Transverse colon (tissue), 4 donors: ENCODE results near the gene RBM23. TPM values are rescaled to one million over a fixed set of nuclear protein-coding genes. Genes with fewer than 3 reads are reported as not detected.
"Not testable (repeated sequence)": the region's sequence is repeated elsewhere in the genome, so short reads cannot be mapped to it uniquely, and the experiment has no call there.

ENCODE experiments used
- DNase-seq: peaks from one replicate; pipeline ENCODE4 v3.0.0-alpha.2; 2019
- H3K27ac ChIP-seq, 4 donors: fragments of 200-600 bp; sonication (generic); 2 replicates each; pipeline ENCODE4 v1.5.1; 2016 to 2018; ENCODE audit warnings: inconsistent platforms in 4 of 4
- H3K27me3 ChIP-seq: fragments of 200-600 bp; sonication (generic); 2 replicates; pipeline ENCODE4 v1.5.1; 2017; ENCODE audit warnings: inconsistent platforms
- H3K36me3 ChIP-seq, 4 donors: fragments of 200-600 bp; sonication (generic); 2 replicates each; pipeline ENCODE4 v1.5.1; 2017 to 2019; ENCODE audit warnings: inconsistent platforms in 4 of 4
- H3K4me1 ChIP-seq, 4 donors: fragments of 200-600 bp; sonication (generic); 2 replicates each; pipeline ENCODE4 v1.5.1; 2017 to 2020; ENCODE audit warnings: inconsistent platforms in 4 of 4
- H3K4me3 ChIP-seq, 4 donors: fragments of 200-600 bp; sonication (generic); 1 replicate in 1 of 4; 2 replicates in 3 of 4; pipeline versions ENCODE4 v1.5.1 to v1.6.1; 2017 to 2019; ENCODE audit warnings: inconsistent platforms in 4 of 4
- H3K9me3 ChIP-seq, 2 donors: fragments of 200-600 bp; sonication (generic); 2 replicates each; pipeline ENCODE4 v1.5.1; 2017 to 2019; ENCODE audit warnings: inconsistent platforms in 2 of 2
- EP300 ChIP-seq: sonication (generic); formaldehyde crosslinking; IDR thresholded peaks from one replicate; pipeline ENCODE4 v1.6.1; 2017; ENCODE audit warnings: antibody characterized with exemption, low read depth
- POLR2A ChIP-seq: fragments of 450-650 bp; IDR thresholded peaks from one replicate; pipeline ENCODE4 v1.6.1; 2016; ENCODE audit warnings: antibody characterized with exemption, mild to moderate bottlenecking, moderate library complexity
- POLR2AphosphoS5 ChIP-seq, 3 donors: sonication (generic); formaldehyde crosslinking; IDR thresholded peaks; one replicate each; pipeline ENCODE4 v1.6.1; 2016; ENCODE audit warnings: antibody characterized with exemption in 3 of 3
- WGBS, 2 donors: methylation state at CpG; one replicate each; pipeline ENCODE4 v1.1.5; 2018; ENCODE audit warnings: low coverage in 1 of 2; 5-methylcytosine and 5-hydroxymethylcytosine counted together
- in situ Hi-C, 4 donors: fragments of 200-750 bp; cut with MboI; loops; one replicate each; pipeline versions ENCODE4 v1.15.0 to v1.15.1; 2017; ENCODE audit warnings: low sequenced_read_pairs in 3 of 4, low pct_ligation_motif_present in 1 of 4, low pct_unique_long_range_greater_than_20kb in 1 of 4
- intact Hi-C: fragments of 100-400 bp; cut with DNase I; formaldehyde crosslinking; loops from one replicate; pipeline ENCODE4 v1.15.1; 2023; ENCODE audit warnings: low total_unique reads
- total RNA-seq, 4 donors: library from RNA; depleted of rRNA; stranded (reverse); fragments of >200 nt; gene quantifications; one replicate each; pipeline ENCODE4 v1.1.0, GENCODE V29; 2016
- TF ChIP-seq, protein P1 (sequence below), 5 experiments: fragments of 200-600 bp in 3 of 5; fragments of 450-650 bp in 2 of 5; sonication (generic) in 3 of 5; IDR thresholded peaks; 1 replicate in 2 of 5; 2 replicates in 3 of 5; pipeline ENCODE4 v1.5.1; 2016 to 2017; ENCODE audit warnings: antibody characterized with exemption in 5 of 5, inconsistent platforms in 3 of 5, mild to moderate bottlenecking in 2 of 5, moderate library complexity in 1 of 5

The RBM23 gene
- total RNA-seq, 4 donors from 2014 or later, result 96.4 to 186 (median 114) TPM

DNA sequence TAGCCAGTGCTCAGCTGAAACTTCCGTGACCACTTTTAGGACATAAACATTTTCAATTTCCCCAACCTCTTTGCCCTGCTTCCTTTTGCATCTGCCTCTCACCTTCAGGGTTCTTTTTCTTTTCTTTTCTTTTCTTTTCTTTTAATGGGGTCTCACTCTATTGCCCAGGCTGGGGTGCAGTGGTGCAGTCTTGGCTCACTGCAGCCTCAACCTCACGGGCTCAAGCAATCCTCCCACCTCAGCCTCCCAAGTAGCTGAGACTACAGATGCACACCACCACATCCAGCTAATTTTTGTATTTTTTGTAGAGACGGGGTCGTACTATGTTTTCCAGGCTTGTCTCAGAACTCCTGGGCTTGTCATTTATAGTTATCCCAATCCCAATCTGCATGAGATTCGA lies 52.1 kb downstream of the RBM23 start:
- no peak overlapping the region for H3K4me3 ChIP-seq
- TF ChIP-seq POLR2A (no peak), EP300 (no peak), POLR2AphosphoS5 (IDR thresholded peaks at IDR 0.05) (no peak)
- TF ChIP-seq, protein P1, sequence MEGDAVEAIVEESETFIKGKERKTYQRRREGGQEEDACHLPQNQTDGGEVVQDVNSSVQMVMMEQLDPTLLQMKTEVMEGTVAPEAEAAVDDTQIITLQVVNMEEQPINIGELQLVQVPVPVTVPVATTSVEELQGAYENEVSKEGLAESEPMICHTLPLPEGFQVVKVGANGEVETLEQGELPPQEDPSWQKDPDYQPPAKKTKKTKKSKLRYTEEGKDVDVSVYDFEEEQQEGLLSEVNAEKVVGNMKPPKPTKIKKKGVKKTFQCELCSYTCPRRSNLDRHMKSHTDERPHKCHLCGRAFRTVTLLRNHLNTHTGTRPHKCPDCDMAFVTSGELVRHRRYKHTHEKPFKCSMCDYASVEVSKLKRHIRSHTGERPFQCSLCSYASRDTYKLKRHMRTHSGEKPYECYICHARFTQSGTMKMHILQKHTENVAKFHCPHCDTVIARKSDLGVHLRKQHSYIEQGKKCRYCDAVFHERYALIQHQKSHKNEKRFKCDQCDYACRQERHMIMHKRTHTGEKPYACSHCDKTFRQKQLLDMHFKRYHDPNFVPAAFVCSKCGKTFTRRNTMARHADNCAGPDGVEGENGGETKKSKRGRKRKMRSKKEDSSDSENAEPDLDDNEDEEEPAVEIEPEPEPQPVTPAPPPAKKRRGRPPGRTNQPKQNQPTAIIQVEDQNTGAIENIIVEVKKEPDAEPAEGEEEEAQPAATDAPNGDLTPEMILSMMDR (IDR thresholded peaks at IDR 0.05), result no peak
- WGBS, 2 donors, result 94 to 95% methylated on average over 5 of the region's 5 CpGs
- no peak overlapping the region for H3K27ac ChIP-seq
- in situ Hi-C loops (loop anchor here in 2 of 4 donors (25.0 kb wide), 1 partner anchor 305 kb away; no protein-coding TSS in a partner anchor), intact Hi-C loops (no loop called here)
- H3K36me3 ChIP-seq, result no peaks in the 10 kb centered on the region
- peaks cover 8 to 18% (median 14%) of the 10 kb centered on the region in 4 donors for H3K4me1 ChIP-seq
- no peaks in the 10 kb centered on the region for H3K9me3 ChIP-seq
- DNase-seq, result no peak
- H3K27me3 ChIP-seq, result no peaks in the 10 kb centered on the region

DNA sequence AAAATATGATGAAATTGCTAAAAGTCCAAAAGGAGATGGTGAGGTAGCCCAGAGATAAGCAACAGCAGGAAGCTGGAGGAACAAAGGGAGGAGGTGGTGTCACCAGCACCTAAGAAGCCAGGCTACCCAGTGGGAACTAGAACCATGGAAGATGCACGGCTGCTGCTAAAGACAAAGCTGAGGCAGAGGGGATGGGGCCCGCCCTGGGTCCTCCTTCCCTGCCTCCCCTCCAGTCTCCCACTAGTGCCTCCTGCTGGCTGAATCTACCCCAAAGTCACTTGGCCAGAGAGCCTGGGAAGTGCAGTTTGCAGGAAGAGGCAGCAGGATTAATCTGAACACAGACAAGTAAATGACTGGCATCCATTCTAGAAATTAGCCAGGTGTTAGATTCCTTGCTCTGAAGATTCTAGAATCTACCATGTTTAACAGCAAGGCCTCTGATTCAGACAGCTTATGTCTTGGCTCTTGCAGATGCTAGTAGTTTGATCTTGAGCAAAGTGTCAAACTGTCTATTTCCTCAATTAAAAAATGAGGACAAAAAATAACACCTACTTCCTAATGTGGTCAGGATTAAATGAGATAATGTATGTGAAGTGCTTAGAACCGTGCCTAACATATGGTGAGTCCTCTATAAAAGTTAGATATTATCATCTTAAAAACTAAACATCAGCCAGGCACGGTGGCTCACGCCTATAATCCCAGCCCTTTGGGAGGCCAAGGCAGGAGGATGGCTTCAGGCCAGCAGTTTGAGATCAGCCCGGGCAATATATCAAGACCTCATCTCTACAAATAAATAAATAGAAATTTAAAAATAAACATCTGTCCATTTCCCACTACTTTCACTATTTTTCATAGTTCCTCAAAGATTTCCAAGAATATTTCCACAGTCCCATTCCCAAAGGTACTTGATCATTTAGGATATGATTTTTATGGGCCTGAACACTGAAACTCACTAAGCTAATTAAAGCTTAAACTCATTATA lies 53.2 kb downstream of the RBM23 start:
- Histone ChIP-seq H3K4me3 (no peak overlapping the region), H3K27ac (no peak overlapping the region), H3K36me3 (no peaks in the 10 kb centered on the region), H3K9me3 (no peaks in the 10 kb centered on the region), H3K27me3 (no peaks in the 10 kb centered on the region), H3K4me1 (peaks cover 7 to 14% (median 12%) of the 10 kb centered on the region in 4 donors)
- in situ Hi-C loops, result loop anchor here in 2 of 4 donors (25.0 kb wide), 1 partner anchor 303 kb away; no protein-coding TSS in a partner anchor
- intact Hi-C loops, result no loop called here
- TF ChIP-seq EP300, result no peak
- TF ChIP-seq POLR2AphosphoS5 (IDR thresholded peaks at IDR 0.05), result no peak
- no peak for TF ChIP-seq POLR2A
- TF ChIP-seq, protein P1 (IDR thresholded peaks at IDR 0.05), result no peak
- WGBS, 2 donors, result 26 to 54% methylated on average over 5 to 6 of the region's 6 CpGs
- no peak for DNase-seq

DNA sequence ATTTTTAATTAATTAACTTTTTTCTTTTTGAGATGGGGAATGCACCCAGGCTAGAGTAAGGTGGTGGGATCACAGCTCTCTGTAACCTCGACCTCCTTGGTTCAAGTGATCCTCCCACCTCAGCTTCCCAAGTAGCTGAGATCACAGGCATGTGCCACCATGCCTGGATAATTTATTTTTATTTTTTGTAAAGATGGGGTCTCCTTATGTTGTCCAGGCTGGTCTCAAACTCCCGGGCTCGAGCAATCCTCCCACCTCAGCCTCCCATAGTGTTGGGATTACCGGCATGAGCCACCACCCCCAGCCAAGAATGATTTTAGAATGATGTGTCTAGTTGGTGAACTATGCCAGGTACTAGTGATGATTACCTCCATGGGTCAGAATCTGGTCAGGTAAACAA lies 54.0 kb downstream of the RBM23 start:
- Histone ChIP-seq H3K9me3 (no peaks in the 10 kb centered on the region), H3K27ac (no peak overlapping the region), H3K36me3 (no peaks in the 10 kb centered on the region), H3K27me3 (no peaks in the 10 kb centered on the region), H3K4me1 (peaks cover 0 to 7% (median 5%) of the 10 kb centered on the region in 4 donors), H3K4me3 (no peak overlapping the region)
- WGBS, 2 donors, result 91% methylated on average over 4 of the region's 4 CpGs; no CpG with 5 or more reads in 1 of the 2 donors
- intact Hi-C loops (no loop called here), in situ Hi-C loops (loop anchor here in 2 of 4 donors (25.0 kb wide), 1 partner anchor 303 kb away; no protein-coding TSS in a partner anchor)
- DNase-seq, result no peak
- TF ChIP-seq POLR2AphosphoS5 (IDR thresholded peaks at IDR 0.05) (no peak), EP300 (no peak), POLR2A (no peak)
- TF ChIP-seq, protein P1 (IDR thresholded peaks at IDR 0.05), result no peak

DNA sequence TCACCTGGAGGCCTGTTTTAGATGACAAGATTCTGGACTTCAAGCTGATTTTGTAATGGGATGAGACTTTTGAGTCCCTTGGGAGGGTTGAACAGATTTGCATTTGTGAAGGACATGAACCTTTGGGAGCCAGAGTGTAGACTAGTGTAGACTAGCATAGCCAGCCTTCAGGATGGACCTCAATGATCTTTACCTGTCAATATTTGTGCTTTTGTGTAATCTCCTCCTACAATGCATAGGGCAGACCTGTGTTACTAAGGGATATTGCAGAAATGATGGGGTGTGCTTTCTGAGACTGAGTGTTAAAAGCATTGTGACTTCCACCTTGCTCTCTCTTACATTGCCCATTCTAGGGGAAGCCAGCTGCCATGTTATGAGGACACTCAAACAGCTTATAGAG lies 57.3 kb downstream of the RBM23 start:
- Histone ChIP-seq H3K27me3 (no peaks in the 10 kb centered on the region), H3K36me3 (no peaks in the 10 kb centered on the region), H3K4me1 (peaks cover 0 to 4% (median 2%) of the 10 kb centered on the region in 4 donors), H3K27ac (no peak overlapping the region), H3K9me3 (no peaks in the 10 kb centered on the region), H3K4me3 (no peak overlapping the region)
- no peak for TF ChIP-seq POLR2AphosphoS5 (IDR thresholded peaks at IDR 0.05)
- TF ChIP-seq EP300, result no peak
- TF ChIP-seq POLR2A, result no peak
- TF ChIP-seq, protein P1 (IDR thresholded peaks at IDR 0.05), result no peak
- intact Hi-C loops (no loop called here), in situ Hi-C loops (loop anchor here in 2 of 4 donors (25.0 kb wide), 1 partner anchor 299 kb away; no protein-coding TSS in a partner anchor)
- DNase-seq, result no peak

DNA sequence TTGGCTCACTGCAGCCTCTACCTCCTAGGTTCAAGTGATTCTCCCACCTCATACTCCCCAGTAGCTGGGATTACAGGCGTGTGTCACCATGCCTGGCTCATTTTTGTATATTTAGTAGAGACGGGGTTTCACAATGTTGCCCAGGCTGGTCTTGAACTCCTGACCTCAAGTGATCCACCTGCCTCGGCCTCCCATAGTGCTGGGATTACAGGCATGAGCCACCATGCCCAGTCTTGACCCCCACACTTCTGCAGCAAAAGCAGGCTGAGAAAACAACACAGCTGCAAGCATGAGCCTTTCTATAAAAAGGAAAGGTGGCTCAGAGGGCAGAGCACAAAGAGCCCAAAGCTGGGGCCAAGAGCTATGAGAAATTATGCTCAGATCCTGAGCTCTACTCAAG lies 58.6 kb downstream of the RBM23 start:
- H3K36me3 ChIP-seq, H3K4me1 ChIP-seq, H3K27me3 ChIP-seq, H3K27ac ChIP-seq, H3K4me3 ChIP-seq, intact Hi-C loops, DNase-seq, H3K9me3 ChIP-seq: not testable (repeated sequence)
- WGBS, 2 donors, result 76 to 100% methylated on average over 1 to 3 of the region's 3 CpGs
- in situ Hi-C loops, result loop anchor here in 2 of 4 donors (25.0 kb wide), 1 partner anchor 298 kb away; no protein-coding TSS in a partner anchor
